HL-60 (cell line): Measurements from ENCODE around the gene MGARP.

Experiments
- POLR2AphosphoS5 ChIP-seq: IDR thresholded peaks from 2 replicates; pipeline ENCODE4 v1.6.1; 2012; ENCODE audit warnings: low read depth
- TF ChIP-seq, protein P1 (sequence below): IDR thresholded peaks from one replicate; pipeline ENCODE4 v1.5.1; 2011; ENCODE audit warnings: low read length, control low read depth, inconsistent platforms; ENCODE audit not compliant: insufficient read depth

DNA sequence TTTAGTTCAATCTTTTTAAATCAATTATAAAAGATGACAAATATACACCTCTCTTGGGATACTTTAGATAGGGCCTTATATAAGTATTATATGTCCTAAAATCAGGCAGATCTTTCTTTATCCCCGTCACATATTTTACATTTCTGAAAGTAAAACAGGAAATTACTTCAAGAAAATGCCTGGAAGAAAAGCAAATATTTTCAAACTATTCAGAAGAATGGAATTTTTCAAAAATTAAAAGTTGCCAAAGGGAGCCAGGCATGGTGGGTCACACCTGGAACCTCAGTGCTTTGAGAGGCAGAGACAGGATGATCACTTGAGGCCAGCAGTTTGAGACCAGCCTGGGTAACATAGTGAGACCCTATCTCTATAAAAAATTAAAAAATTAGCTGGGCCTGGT lies 34.4 kb downstream of the MGARP start:
- TF ChIP-seq, protein P1, sequence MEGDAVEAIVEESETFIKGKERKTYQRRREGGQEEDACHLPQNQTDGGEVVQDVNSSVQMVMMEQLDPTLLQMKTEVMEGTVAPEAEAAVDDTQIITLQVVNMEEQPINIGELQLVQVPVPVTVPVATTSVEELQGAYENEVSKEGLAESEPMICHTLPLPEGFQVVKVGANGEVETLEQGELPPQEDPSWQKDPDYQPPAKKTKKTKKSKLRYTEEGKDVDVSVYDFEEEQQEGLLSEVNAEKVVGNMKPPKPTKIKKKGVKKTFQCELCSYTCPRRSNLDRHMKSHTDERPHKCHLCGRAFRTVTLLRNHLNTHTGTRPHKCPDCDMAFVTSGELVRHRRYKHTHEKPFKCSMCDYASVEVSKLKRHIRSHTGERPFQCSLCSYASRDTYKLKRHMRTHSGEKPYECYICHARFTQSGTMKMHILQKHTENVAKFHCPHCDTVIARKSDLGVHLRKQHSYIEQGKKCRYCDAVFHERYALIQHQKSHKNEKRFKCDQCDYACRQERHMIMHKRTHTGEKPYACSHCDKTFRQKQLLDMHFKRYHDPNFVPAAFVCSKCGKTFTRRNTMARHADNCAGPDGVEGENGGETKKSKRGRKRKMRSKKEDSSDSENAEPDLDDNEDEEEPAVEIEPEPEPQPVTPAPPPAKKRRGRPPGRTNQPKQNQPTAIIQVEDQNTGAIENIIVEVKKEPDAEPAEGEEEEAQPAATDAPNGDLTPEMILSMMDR, result no peak
- TF ChIP-seq POLR2AphosphoS5, result no peak
